GM19468 (cell line): ENCODE results near the gene KXD1.
"Not testable (repeated sequence)": the region's sequence is repeated elsewhere in the genome, so short reads cannot be mapped to it uniquely, and the experiment has no call there.

Source experiments
- ATAC-seq: cut with Tn5 transposase; IDR thresholded peaks from one replicate; pipeline ENCODE4 v1.9.1; 2021; ENCODE audit warnings: mild to moderate bottlenecking, moderate library complexity, moderate number of reproducible peaks; ENCODE audit not compliant: unreplicated experiment; ENCODE audit errors: extremely low read depth

Gene KXD1

DNA sequence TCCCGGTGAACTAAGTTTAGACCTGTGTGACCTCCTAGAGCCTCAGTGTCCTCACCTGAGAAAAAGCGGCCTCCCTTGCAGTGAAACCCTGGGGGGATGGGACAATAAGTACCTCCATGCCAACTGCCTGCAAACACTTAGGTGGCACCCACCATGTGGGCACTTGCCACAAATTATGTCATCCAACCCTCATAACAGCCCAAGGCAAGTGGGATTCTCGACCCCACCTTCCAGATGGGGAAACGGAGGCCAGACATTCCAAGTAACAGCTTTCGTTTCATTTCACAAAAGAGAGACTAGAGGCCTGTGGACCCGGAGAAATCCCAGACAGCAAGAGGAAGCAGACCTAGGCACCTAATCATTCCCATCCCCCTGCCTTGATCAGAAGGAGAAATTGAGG is 37.8 kb downstream of the KXD1 start:
- ATAC-seq, result no peak

DNA sequence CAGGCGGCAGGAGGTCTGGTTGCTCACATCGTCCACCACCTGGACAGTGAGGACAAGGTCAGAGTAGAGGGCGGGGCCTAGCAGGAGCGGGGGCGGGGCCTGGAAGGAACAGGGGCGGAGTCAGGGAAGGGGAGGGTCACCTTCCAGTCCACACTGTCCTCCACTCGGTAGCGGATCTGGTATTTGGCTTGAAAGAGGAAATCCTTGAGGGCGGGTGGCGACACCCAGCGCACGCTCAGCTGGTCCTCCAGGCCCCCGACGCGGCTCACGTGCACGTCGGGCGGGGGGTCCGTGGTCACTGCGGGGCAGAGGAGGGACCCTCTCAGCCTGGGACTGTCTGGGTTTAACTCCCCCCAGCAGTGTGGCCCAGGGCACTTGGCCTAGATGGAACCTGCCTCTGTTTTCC is 39.1 kb downstream of the KXD1 start:
- ATAC-seq, result no peak

DNA sequence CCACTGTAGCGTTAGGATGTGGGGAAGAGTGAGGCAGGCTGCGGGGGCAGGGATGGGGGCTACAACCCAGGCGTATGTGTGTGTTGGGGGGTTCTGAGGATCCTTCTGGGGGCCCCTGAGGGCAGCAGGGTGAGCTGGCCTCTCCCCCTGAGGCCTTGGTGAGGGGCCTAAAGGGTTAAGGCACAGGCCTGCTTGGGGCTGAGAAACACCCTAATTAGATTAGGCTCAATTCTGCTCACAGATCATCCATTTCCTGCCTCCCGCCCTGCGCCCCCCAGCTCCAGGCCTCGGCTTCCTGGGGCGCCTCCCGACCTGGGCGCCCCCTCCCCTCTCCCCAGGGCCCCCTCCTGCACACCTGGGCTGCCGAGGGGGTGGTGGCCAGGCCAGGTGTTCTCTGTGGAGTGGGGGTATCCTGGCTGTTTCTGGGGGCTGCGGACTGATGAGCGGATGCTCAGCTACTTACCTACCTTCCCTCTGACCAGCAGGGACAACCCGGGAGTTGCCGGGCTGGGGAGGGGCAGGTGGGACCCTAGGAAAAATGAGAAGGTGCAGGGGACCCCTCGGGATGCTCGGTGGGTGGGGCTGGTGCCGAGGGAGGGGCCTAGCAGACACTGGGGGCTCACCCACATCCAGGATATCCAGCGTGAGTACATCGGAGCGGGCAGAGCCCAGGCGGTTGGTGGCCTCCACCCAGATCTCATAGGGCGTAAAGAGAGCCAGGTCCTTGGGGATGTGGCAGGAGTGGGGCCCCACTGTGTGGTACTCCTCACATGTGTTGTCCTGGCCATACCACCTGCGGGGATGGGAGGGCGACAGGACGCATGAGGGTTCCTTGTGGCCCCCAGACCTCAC is 40.4 kb downstream of the KXD1 start:
- no peak for ATAC-seq

DNA sequence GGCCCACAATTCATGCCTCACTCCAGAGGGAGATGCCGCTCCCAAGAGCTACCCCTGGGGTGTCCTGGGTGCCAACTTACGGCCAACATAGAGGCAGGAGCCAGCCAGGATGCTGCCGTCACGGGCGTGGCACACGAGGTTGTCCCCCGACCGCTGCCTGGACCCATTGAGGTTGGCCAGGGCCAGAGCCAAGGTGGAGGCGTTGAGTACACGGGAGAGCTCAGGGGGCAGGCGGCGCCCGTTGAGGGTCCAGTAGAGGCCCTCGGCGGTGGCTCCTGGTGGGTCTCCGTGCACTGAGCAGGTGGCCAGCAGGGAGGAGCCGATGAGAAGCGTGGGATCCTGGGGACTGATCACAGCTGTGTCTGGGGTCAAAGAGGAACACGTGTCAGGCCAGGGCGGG is 41.8 kb downstream of the KXD1 start:
- ATAC-seq, result no peak

DNA sequence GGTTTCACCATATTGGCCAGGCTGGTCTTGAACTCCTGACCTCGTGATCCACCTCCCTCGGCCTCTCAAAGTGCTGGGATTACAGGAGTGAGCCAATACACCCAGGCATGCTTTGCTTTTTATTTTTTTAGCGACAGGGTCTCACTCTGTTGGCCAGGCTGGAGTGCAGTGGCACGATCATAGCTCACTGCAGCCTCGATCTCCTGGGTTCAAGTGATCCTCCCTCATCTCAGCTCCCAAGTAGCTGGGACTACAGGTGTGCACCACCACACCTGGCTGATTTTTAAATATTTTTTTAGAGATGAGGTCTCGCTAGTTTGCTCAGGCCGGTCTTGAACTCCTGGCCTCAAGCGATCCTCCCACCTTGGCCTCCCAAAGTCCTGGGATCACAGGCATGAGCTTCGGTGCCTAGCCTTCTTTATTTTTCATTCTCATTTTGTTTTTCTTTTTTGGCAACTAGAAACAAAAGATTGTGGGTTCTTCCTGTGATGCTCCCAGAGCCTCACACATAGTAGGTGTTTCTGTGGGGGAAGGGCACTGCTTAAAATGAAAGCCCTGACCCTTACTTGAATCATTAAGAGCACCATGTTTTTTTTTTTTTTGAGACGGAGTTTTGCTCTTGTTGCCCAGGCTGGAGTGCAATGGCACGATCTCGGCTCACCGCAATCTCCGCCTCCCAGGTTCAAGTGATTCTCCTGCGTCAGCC is 43.2 kb downstream of the KXD1 start:
- not testable (repeated sequence) for ATAC-seq

DNA sequence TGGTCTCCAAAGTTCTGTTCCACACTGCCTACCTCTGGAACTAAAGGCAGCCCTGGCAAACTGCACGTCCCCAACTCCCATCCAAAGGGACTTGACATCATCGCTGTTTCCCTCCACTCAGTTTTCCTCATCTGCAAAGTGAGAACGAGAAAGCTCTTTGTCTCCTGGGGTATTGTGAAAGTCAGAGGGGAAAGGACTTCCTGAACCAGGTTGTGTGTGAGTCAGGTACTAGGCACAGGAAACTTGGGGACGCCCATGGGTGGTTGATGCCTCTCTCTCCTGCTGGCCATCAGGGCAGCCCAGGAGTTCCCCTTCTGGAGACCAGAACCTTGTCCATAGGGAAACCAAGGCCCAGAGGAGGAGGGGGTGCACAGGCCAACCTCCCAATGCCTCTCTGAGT is 44.2 kb downstream of the KXD1 start:
- ATAC-seq, result no peak

DNA sequence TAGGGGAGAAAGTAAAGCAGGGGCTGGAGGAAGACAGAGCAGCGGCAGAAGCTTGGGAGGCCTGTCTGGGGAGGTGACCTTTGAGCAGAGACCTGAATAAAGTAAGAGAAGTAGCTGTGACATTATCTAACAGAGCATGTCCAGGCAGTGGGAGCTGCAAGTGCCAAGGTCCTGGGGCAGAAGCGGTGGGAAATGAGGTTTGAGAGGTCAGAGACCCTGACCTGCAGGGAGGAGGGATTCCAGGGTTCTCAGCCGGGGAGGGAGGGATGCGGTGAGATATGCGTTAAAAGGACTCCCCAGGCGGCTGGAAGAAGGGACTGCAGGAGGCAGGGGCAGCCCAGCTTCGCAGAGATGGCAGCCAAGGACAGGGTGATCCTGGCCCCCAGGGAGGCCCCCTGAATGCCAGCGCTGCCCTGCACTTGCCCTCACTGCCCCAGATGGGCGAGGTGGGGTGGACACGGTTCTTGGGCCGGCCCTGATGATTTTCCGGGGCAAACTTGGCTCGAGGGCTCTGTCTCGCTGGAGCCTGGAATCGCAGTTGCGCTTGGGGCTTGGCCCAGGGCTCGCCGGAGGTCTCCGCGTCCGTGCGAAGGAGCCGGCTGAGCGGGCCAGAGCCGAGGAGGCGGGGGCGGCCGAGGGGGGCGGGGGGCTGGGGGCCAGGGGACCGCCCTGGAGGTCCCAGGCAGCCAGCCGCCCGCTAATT is 45.7 kb downstream of the KXD1 start:
- no peak for ATAC-seq

DNA sequence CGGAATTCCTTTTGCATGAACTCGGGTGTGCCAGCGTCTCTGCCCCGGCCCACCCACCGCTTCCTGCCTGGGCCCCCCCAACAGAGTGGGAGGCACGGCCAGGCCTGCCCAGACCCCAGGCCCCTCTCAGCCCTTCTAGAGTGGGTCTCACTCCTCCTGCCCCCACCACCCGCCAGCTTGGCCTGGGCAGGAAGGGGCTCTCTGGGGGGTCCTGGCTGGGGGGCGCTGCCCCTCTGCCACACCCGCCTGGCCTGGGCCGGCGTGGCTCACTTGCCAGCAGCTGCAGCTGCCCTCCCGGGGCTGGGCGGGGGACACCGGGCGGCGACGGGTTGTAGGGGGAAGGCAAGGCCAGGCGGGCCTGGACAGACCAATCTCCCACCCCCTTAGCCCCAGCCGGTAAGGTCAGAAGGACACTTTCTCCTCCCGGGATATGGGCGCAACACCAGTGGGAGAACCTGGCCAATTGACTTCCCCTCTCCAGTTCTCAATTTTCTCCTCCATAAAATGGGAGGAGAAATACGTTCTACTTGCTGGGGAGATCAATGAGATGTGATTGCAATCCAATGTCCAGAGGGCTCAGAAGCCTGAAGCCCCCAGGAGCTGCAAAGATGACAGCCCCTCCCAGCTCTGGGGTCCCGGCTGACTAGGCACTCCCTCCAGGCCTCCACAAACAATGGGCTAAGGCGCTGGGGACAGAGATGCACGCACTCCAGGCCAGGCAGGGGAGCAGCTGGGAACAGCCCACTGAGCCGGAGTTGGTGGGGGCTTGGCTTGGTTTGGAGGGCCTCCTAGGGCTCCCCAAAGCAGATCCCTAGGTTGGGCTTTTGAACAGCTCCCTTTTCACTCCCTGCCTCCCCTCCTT is 46.5 kb downstream of the KXD1 start:
- no peak for ATAC-seq

DNA sequence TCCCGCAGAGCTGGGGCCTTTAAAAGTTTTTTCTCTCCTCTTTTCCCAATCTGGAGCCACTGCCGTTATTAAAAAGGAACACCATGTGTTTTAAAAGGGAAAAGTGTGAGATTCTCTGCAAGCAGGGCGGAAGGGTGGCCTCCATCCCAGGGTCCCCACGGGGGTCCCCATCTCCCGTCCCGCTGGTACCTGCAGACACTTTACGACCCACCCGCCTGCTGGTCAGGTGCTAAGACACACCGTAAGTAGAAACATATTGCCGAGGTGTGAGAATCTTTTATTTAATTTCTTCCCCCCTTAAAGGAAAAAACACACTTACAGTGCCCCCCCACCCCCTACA is 47.1 kb downstream of the KXD1 start:
- no peak for ATAC-seq

DNA sequence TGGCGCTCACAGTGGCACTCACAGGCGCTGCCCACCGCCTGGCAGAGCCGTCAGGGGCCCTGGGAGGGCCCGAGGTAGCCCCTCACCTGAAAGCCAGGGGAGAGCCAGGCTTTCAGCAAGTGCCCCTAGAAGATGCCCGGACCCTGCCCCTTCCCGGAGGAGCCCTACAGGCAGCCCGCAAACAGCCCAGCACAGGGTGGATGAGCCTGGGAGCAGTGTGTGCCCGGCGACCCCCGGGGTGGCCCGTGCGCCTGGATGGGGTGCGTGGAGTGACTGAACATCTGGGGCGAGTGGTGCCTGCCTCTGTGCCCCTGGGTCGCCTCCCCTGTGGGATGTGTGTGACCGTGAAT is 47.5 kb downstream of the KXD1 start:
- ATAC-seq, result no peak

DNA sequence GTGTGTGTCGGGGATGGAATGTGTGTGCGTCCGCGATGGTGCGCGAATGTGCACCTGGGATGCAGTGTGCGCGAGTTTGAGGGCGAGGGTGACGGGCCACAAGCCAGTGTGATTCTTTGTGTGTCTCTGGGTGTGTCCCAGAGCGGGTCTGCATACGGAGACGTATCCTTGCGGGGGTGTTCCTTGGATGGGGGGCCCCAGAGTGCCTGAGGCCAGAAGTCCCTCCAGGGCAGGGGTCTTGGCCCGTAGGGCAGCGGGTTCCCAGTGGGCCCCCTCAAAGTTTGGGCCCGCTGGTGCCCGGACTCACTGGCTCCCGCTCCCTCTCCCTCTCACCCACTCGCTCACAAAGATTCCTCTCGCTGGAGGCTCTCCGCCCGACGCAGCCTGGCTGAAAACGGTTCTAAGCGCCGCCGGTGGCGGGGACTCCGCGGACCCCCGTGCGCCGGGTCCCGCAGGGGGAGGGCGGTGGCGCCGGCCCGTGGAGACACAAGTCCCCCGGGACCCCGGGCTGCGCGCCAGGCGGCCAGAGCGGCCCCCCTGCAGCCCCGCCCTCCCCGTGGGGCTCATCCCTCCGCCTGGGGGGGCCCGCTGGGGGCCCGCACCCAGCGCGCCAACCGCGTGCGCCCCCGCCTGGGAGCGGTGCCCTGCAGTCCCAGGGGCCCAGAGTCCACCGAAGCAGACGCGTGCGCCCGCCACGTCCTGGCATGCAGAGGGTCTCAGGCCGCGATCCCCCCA is 48.0 kb downstream of the KXD1 start:
- ATAC-seq, result no peak

DNA sequence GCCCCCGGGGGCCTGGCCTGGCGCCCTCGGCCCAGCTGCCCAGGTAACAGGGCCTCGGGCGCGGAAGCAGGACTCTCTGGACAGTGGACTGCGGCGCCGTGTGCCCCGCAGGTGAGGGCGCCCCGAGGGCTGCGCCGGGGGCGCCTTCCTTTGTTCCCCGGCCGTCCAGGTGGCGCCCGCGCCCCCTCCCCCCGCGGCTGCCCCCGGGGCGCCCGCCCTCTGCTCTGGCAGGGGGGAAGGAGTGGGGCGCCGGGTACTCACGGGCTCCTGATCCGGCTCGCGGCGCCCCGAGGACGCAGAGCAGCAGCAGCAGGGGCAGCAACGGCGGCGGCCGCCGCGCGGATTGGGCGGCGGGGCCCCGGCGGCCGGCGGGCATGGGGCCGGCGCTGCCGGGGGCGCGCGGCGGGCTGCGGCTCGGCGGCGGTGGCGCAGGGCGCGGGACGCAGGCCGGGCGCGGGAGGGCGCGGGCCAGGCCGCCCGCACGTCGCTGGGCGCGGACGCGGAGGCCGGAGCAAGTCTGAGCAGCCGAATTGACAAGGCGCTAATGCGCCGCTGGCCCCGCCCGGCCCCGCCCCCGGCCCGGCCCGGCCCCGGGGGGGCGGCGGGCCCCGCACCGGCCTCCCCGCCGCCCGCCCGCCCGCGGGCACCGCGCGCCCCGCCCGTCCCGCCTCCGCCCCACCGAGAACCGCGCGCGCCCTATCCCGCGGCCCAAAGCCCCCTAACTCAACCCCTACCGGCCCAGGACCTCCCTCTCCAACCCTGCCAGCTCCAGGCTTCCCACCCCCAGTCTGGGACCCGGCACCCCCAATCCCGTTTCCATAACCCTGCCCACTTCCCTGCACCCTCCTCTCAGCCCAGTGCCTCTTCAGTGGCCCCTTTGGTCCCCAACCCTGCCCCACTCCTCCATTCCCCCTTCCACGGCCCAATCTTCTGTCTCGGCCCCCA is 48.9 kb downstream of the KXD1 start, which contains the start of gene CRLF1:
Gene CRLF1 (minus strand): TSS at position 519 of the 945 bp plus-strand sequence. CDS start 143 bp downstream, at position 376.
- no peak for ATAC-seq

DNA sequence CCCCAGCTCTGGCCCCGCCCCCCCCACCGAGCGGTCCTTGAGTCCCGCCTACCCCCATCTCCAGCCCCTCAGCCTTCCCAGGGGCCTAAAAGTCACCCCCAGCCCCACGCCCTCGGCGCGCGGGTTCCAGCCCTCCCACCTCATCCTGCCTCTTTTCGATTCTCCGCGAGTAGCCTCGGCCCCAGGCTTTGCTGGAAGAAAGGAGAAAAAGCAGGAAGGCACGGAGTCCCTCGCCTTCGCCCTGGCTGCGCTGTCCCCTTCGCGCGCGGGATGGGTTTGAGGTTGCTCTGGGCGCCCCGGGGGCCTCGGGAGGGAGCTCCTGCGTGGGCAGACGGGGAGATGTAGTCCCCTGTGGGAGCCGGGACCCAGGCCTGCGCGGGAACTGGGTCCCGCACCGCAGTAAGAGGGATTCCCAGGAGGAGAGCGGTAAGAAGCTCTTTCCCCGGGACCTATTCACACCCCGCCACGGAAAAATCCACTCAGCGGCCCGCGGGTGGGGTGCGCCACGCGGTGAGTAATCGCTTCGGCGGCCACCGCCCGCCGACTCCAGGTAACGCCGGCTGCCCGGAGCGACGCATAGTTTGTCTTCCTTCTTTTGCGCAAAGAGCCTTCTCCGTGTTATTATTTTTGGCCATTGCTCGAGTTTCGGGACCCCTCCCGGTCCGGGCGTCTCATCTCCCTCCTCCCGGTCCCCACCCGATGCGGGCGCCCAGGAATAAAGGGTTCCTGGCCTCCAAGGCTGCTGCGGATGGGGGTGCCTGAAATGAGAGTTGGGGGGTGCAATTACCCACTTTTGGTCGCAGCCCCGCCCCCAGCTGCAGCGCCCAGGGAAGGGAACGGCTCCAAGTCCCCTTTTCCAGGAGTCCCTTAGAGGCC is 49.8 kb downstream of the KXD1 start:
- no peak for ATAC-seq

DNA sequence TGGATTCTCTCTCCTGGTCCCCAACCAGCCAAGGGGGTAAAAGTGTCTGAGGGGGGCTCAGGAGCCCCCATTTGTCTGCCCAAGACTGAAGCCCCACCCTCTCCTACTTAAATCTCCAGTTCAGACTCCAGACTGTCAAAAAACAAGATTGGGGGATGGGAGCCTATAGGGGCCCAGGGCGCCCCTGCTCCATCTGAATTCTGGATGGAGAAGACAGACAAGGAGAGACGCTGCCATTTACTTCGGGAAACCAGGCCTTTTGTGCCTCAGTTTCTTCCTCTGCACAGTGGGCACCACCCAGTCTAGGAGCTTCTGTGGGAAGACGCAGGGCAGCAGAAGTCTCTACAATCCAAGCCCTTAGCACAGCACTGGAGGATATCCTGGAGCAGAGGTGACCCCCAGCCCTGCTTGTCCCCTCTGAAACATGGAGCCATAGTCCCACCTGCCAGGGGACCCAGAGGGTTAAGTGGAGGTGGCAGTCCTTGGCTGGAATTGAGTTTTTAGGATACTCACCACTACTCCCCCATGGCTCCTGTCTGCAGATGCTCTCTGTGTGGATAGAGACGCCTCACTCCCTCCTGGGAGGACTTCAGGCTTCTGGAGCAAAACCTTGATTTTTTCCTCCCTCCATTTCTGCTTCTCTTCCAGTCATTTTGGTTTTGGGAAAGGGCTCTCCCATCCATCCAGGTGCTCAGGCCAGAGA is 50.6 kb downstream of the KXD1 start:
- ATAC-seq, result no peak

DNA sequence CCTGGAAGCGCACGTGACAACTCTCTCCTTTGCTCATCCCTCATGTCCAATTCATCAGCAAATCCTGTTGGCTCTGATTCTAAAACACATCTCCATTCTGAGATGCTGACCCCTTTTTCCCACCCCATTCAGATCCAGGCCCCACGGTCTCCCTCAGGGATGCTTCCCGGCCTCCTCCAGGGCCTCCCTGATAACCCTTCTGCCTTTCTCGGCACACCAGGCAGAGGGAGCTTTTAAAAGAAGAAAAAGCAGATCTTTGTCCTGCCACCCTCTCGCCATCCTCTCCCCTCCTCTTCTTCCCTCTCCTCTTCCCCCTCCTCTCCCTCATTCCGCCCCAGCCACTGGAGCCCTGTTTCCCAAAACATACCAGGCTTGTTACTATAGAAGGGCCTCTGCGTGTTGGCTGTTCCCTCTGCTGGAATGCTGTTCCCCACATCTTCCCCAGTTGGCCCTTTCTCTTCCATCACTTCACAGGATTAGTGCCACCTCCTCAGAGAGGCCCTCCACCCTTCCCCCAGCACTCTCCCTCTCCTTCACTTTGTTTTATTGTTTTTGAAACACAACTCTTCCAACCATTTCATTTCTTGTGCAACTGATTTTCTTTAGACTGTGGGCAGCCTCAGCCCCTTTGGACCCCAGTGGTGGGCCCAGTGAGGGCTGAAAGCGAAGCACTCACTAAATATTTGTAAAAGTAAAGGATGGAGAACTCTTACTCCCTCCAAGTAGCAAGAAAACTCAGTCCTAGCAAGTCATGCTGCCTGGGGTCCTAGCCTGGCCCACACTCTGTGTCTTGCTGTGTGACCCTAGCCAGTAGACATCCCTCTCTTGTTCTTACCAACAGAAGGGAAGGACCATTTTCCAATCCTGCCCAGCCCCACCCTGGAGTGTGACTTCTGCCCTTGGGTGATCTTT is 51.4 kb downstream of the KXD1 start:
- no peak for ATAC-seq

DNA sequence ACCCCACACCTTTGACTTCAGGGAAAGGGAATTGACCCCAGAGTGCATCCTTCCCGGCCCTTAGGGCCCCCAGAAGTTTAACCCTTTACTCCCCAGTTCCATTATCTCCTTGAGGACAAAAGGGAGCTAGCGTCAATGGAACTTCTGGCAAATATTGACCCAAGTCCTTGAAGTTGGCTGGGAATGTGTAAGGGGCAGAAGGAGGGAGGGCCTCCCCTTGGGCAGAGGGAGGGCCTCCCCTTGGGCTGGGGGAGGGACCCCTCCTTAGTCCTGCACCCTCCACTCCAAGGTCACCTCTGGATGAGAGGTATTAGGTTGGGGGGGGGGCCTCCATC is 52.0 kb downstream of the KXD1 start:
- ATAC-seq, result no peak
